NCI-H2081 (cell line): Measurements from ENCODE around the gene THSD7A.

Experiments
- DNase-seq, 2 experiments: peaks; one replicate each; lab custom pipeline; 2025; lab: John Stamatoyannopoulos, UW

The THSD7A gene

GRCh38 chr7:11817111-11817740 lies 14.8 kb downstream of the THSD7A start:
- no peak for DNase-seq

DNA sequence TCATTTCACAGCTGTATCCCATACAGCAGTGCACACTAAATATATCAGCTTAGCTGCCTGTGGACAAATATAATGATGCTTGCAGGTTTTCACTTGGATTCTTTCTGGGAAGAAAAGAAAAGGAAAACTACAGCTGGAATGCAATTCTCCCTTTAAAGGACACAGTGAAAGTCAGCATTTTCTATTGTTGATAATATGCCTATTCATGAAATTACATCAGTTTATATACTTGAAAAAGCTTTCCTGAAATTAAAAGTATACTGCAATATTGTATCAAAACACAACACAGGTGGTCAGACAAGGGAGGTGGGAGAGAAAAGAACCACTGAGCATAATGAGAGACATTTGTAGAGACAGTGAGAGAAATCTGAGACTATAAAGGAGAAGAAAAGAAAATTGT lies 20.3 kb downstream of the THSD7A start:
- DNase-seq: no peak

DNA sequence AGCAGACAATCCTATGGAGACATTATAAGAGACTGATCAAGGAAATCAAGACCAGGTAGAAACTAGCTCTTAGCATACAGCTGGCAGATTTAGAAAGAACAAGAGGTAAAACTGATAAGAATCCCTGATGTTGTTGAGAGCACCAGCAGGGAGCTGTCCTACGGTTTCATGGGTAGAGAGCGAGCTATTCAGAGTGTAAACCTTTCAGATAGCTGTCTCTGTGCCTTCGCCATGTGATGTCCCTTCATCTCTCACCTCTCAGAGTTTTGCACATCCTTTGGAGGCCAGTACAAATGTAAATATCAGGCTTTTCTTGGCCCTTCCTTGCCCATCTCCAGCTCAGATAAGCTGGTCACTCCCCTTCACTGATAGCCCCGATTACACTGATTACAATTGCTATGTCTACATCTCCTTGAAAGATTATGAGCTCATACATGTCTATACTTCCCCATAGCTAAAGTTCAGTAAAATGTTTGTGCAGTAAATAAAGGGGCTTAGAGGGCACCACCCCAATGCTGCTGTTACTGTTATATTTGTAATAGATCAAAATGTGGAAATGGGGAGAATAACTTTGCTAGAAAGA lies 21.9 kb downstream of the THSD7A start:
- DNase-seq: no peak

DNA sequence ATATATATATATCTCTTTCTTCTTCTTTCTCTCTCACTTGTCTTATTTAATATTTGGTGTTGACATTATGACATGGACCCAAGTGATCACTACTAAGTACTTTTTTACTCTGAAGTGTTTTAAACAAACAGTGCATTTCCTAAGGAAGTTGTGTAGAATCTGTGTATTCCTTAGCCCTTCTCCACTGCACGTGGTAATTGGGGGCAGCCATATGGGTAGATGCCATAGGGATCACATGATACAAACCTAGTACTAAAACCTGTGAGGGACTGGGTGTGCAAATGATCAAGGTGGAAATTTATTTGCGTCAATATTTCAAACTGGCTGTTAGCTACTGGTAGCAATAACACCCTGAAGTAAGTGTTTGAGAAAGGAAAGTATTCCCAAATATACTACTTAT lies 25.0 kb downstream of the THSD7A start:
- no peak for DNase-seq

DNA sequence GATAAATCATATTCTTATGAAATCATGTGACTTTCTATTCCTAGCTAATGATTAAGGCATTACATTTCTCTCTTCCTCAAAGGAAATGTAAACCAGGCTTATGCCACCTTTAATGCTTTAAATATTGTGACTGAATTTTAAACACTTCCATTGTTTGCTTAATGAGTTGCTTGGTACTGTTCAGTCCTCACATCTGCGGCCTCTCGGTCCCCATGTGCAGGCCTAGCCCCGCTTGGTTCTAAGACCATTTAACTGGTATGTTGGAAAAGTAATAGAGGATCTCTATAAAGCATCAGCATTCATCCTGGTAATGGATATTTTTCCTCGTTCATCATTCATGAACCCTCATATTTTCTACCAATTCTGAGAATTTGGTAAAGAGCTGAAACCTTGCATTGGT lies 27.4 kb downstream of the THSD7A start:
- no peak for DNase-seq

GRCh38 chr7:11795231-11795630 lies 36.8 kb downstream of the THSD7A start:
- DNase-seq: no peak

GRCh38 chr7:11792166-11792565 lies 39.8 kb downstream of the THSD7A start:
- no peak for DNase-seq

GRCh38 chr7:11788568-11788967 lies 43.4 kb downstream of the THSD7A start:
- DNase-seq: no peak

GRCh38 chr7:11787534-11787933 lies 44.5 kb downstream of the THSD7A start:
- DNase-seq: no peak

DNA sequence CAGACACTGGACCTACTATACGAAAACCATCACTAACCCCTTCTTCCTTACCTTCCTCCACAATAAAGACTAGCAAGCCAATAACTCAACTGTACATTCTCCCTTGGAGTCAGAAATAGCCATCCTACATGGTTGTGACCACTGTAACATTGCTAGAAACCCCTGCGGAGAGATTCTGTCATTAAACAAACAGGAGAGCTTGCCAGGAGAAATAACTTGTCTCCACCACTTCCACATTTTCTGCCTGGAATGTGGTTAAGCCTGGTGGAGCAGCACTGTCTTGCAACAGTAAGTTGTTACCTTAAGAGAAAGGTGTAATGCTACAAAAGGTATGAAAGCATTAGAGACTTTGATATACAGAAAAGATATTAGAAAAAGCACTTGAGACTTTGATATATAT lies 45.8 kb downstream of the THSD7A start:
- DNase-seq: peak in 1 of 2 experiments; percentile 6

- no peak for DNase-seq
Observed at GRCh38 chr7:11784769-11785536, 47.0 kb downstream of the THSD7A start.

- DNase-seq: no peak
Observed at GRCh38 chr7:11779864-11780674, 51.9 kb downstream of the THSD7A start.

DNA sequence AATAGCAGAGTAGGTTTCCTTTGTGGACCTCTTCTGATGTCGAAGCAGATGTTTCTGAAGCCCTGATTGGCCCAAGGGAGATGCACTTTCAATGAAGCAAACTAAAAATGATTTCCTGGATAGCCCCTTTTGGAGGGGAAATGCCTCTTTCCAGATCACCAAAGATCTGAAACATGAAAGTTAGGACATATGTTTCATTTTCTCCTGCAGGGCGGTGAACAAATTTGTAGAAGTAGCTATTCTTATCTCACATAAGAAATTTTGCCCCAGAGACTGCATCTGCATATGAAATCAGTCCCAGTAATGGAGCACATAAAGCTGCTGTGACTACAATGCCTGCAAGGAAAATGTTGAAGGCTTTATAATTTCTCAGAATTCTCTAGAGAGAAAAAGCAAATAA lies 56.0 kb downstream of the THSD7A start:
- no peak for DNase-seq

DNA sequence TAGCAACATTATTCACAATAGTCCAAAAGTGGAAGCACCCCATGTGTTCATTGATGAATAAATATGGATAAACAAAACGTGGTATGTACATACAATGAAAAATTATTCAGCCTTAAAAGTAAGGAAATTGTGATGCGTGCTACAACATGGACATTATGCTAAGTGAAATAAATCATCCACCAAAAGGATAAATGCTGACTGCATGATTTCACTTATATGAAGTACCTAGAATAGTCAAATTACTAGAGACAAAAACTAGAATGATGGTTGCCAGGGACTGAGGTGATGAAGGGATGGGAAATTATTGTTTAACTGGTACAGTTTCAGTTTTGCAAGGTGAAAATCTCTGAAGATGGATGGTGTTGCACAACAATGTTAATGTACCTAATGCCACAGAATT lies 56.6 kb downstream of the THSD7A start:
- peak in 1 of 2 experiments; percentile 53 for DNase-seq

DNA sequence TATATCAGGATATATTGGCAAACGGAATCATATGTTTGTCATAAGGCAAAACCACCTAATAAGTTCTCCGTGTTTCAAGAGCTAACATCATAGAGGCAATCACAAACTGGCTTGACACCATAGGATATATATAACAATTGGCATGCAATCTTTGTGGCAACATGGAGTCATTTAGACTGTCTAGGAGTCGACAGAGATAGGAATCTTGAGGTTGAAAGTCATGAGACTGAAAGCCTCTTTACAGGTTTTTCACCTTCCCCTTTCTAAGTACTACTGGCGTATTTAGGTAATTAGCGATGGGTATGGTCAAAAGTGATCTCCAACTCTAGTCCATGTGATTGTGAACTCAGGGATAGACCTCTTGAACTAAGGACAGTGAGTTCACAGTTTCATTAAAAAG lies 63.7 kb downstream of the THSD7A start:
- no peak for DNase-seq

GRCh38 chr7:11767148-11767547 lies 64.8 kb downstream of the THSD7A start:
- no peak for DNase-seq

DNA sequence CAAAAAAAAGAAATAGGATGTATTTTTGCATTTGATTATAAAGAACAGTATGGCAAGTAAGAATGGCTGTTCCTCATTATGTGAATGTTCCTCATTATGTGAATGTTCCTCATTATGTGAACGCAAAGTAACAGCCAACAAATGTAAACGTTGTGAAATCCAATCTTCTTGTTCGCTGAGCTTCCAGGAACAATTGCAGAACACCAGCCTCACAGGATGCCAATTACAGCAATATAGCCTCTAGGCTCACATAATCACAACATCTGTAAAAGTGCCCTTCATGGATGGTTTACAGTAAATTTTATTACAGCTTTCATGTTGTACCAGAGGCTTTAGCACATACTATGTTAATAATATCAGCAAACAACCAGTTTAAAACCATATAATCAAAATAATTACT lies 71.6 kb downstream of the THSD7A start:
- DNase-seq: peak; percentile 44 to 81

- DNase-seq: no peak
Observed at GRCh38 chr7:11758627-11759111, 73.3 kb downstream of the THSD7A start.

- DNase-seq: no peak
Observed at GRCh38 chr7:11757153-11757552, 74.8 kb downstream of the THSD7A start.

DNA sequence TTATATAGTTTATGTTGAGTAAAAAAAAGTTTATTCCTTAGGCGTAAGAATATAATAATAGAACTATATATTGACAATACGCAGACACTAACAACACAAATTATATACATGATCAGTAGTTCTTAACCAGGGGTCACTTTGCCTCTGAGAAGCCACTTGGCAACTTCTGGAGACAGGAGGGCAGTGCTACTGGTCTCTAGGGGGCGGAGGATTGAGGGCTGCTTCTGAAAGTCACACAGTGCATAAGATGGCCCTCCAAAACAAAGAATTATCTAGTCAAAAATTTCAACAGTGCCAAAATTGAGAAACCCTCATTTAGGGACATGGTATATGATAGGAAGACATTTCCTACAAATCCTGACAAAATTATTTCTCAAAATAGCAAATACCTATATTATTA lies 77.1 kb downstream of the THSD7A start:
- DNase-seq: no peak

DNA sequence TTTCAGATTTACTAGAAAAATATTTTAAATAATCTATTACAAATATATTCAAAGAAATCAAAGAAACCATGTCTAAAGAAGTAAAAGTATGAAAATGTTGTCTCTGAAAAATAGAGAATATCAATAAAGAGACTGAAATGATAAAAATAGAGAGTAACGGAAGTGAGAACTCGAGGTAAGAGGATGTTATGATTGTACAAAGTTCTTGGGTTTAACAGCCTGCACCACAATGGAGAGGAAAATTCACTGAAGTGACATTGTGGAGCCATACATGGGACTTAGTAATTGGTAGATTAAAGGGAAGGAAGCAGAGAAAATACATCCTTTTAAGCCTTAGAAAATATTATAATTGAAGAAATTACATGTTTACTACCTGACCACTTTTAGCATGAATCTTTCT lies 77.9 kb downstream of the THSD7A start:
- no peak for DNase-seq

GRCh38 chr7:11753433-11753832 lies 78.6 kb downstream of the THSD7A start:
- DNase-seq: no peak
